Natural killer cell (primary cell): ENCODE data around the gene CORIN. TPM values are rescaled to one million over a fixed set of nuclear protein-coding genes. Genes with fewer than 3 reads are reported as not detected.

Source experiments
- ATAC-seq, 3 donors: fragments of 150-1000 bp in 2 of 3; fragments of 200-7000 bp in 1 of 3; cut with Tn5 transposase; 1 replicate in 1 of 3; 2 replicates in 2 of 3; pipeline ENCODE4 v1.10.0; 2021; ENCODE audit warnings: mild to moderate bottlenecking in 2 of 3, moderate library complexity in 2 of 3
- DNase-seq, 2 donors: peaks; one replicate each; pipeline versions ENCODE4 v3.0.0 to v3.0.0-alpha.2; 2013 to 2021; ENCODE audit warnings: mixed read lengths in 1 of 2
- H3K27ac ChIP-seq: one replicate; pipeline ENCODE4 v1.5.1; 2013; ENCODE audit warnings: mild to moderate bottlenecking, low read length
- H3K27me3 ChIP-seq: one replicate; pipeline ENCODE4 v1.6.1; 2013; ENCODE audit warnings: low read length; ENCODE audit not compliant: control insufficient read depth, insufficient read depth
- H3K36me3 ChIP-seq: one replicate; pipeline ENCODE4 v1.6.1; 2013; ENCODE audit warnings: low read length; ENCODE audit not compliant: control insufficient read depth, insufficient read depth
- H3K4me1 ChIP-seq: one replicate; pipeline ENCODE4 v1.6.1; 2013; ENCODE audit warnings: low read length; ENCODE audit not compliant: control insufficient read depth, insufficient read depth
- H3K4me3 ChIP-seq: one replicate; pipeline ENCODE4 v1.5.1; 2013; ENCODE audit warnings: low read length
- H3K9me3 ChIP-seq: one replicate; pipeline ENCODE4 v1.6.1; 2013; ENCODE audit warnings: low read length; ENCODE audit not compliant: control insufficient read depth, insufficient read depth
- H3K27ac Mint-ChIP-seq, 2 donors: one replicate each; pipeline ENCODE4 v1.8.0; 2022; ENCODE audit warnings: mild to moderate bottlenecking in 2 of 2, mixed read lengths in 2 of 2, moderate library complexity in 1 of 2
- H3K27me3 Mint-ChIP-seq, 2 donors: one replicate each; pipeline ENCODE4 v1.8.0; 2022; ENCODE audit warnings: low read depth in 2 of 2, mixed read lengths in 2 of 2
- H3K36me3 Mint-ChIP-seq: one replicate; pipeline ENCODE4 v1.8.0; 2022; ENCODE audit warnings: mixed read lengths
- H3K4me1 Mint-ChIP-seq, 2 donors: one replicate each; pipeline ENCODE4 v1.8.0; 2022; ENCODE audit warnings: mixed read lengths in 2 of 2
- H3K4me3 Mint-ChIP-seq: one replicate; pipeline ENCODE4 v1.8.0; 2022; ENCODE audit warnings: mild to moderate bottlenecking, moderate library complexity, mixed read lengths
- H3K9me3 Mint-ChIP-seq, 2 donors: one replicate each; pipeline ENCODE4 v1.8.0; 2022; ENCODE audit warnings: mixed read lengths in 2 of 2
- CTCF ChIP-seq: fragments of 200-600 bp; IDR thresholded peaks from one replicate; pipeline ENCODE4 v1.8.0; 2022; ENCODE audit warnings: antibody characterized with exemption
- WGBS: methylation state at CpG from one replicate; pipeline ENCODE4 v1.1.7; 2013; ENCODE audit warnings: missing lambda C conversion rate; ENCODE audit not compliant: insufficient coverage; 5-methylcytosine and 5-hydroxymethylcytosine counted together
- intact Hi-C: fragments of 100-400 bp; cut with micrococcal nuclease; formaldehyde crosslinking; loops from one replicate; pipeline ENCODE4 v1.14.2; 2022
- total RNA-seq, 4 donors: library from RNA; stranded (reverse); fragments of 120-200 nt in 1 of 4; gene quantifications; one replicate each; pipeline versions ENCODE4 v1.2.3 to v1.2.4, GENCODE V29; 2013 to 2022

Gene CORIN
- total RNA-seq, 3 donors from 2014 or later (not counting 1 experiment from before 2014, with no cell fraction given), result 0.78 TPM; not detected in 2

GRCh38 chr4:47720787-47721186, 117.1 kb downstream of the CORIN start:
- no peak overlapping the region for H3K4me3 Mint-ChIP-seq
- no peak for DNase-seq
- H3K27me3 Mint-ChIP-seq, result peaks cover 29 to 34% of the 10 kb centered on the region in 2 donors
- H3K27me3 ChIP-seq, result peaks cover 3% of the 10 kb centered on the region
- no peak overlapping the region for H3K27ac Mint-ChIP-seq
- no peak overlapping the region for H3K27ac ChIP-seq
- no peak overlapping the region for H3K4me3 ChIP-seq
- no peaks in the 10 kb centered on the region for H3K4me1 ChIP-seq
- no peaks in the 10 kb centered on the region for H3K4me1 Mint-ChIP-seq
- TF ChIP-seq CTCF, result no peak
- 90% methylated on average over 2 of the region's 2 CpGs for WGBS
- no peaks in the 10 kb centered on the region for H3K36me3 Mint-ChIP-seq
- ATAC-seq, result peak in 1 of 3 donors; percentile 35
- H3K9me3 Mint-ChIP-seq, result no peaks in the 10 kb centered on the region
- intact Hi-C loops, result no loop called here
- H3K9me3 ChIP-seq, result peaks cover 3% of the 10 kb centered on the region
- H3K36me3 ChIP-seq, result no peaks in the 10 kb centered on the region

GRCh38 chr4:47719576-47719975, 118.3 kb downstream of the CORIN start:
- DNase-seq (no peak), ATAC-seq (no peak)
- Histone ChIP-seq H3K4me1 (no peaks in the 10 kb centered on the region), H3K9me3 (peaks cover 3% of the 10 kb centered on the region), H3K36me3 (no peaks in the 10 kb centered on the region), H3K27ac (no peak overlapping the region), H3K4me3 (no peak overlapping the region), H3K27me3 (peaks cover 2% of the 10 kb centered on the region)
- Mint-ChIP-seq H3K4me3 (no peak overlapping the region), H3K4me1 (no peaks in the 10 kb centered on the region), H3K27me3 (peaks cover 25 to 32% of the 10 kb centered on the region in 2 donors), H3K36me3 (no peaks in the 10 kb centered on the region), H3K27ac (no peak overlapping the region), H3K9me3 (no peaks in the 10 kb centered on the region)
- WGBS, result 78% methylated on average over 2 of the region's 4 CpGs
- TF ChIP-seq CTCF, result no peak
- intact Hi-C loops, result no loop called here

GRCh38 chr4:47718696-47719095, 119.2 kb downstream of the CORIN start:
- Mint-ChIP-seq H3K36me3 (no peaks in the 10 kb centered on the region), H3K27me3 (peaks cover 22 to 33% of the 10 kb centered on the region in 2 donors), H3K4me3 (no peak overlapping the region), H3K27ac (no peak overlapping the region), H3K4me1 (no peaks in the 10 kb centered on the region), H3K9me3 (no peaks in the 10 kb centered on the region)
- H3K27me3 ChIP-seq, result peaks cover 2% of the 10 kb centered on the region
- H3K4me1 ChIP-seq, result no peaks in the 10 kb centered on the region
- H3K27ac ChIP-seq, result no peak overlapping the region
- TF ChIP-seq CTCF, result no peak
- intact Hi-C loops, result no loop called here
- no peak for ATAC-seq
- DNase-seq, result no peak
- peaks cover 3% of the 10 kb centered on the region for H3K9me3 ChIP-seq
- H3K4me3 ChIP-seq, result no peak overlapping the region
- WGBS, result 63% methylated on average over 1 of the region's 2 CpGs
- no peaks in the 10 kb centered on the region for H3K36me3 ChIP-seq

- Mint-ChIP-seq H3K36me3 (no peaks in the 10 kb centered on the region), H3K4me3 (no peak overlapping the region), H3K4me1 (no peaks in the 10 kb centered on the region), H3K27me3 (peaks cover 14 to 22% of the 10 kb centered on the region in 2 donors), H3K9me3 (no peaks in the 10 kb centered on the region), H3K27ac (no peak overlapping the region)
- Histone ChIP-seq H3K4me1 (no peaks in the 10 kb centered on the region), H3K36me3 (no peaks in the 10 kb centered on the region), H3K9me3 (no peaks in the 10 kb centered on the region), H3K27ac (no peak overlapping the region), H3K27me3 (no peaks in the 10 kb centered on the region), H3K4me3 (no peak overlapping the region)
- TF ChIP-seq CTCF, result no peak
- WGBS, result 84% methylated on average over 5 of the region's 5 CpGs
- ATAC-seq (no peak), DNase-seq (no peak)
- intact Hi-C loops, result no loop called here
Observed at GRCh38 chr4:47717188-47717587, 120.7 kb downstream of the CORIN start.
